SK-N-MC (cell line): Measurements from ENCODE around the gene CELF2.

ENCODE experiments used
- EZH2 ChIP-seq: fragments of 200-600 bp; sonication (generic); IDR thresholded peaks from one replicate; pipeline ENCODE4 v1.6.1; 2017; ENCODE audit warnings: antibody characterized with exemption
- POLR2AphosphoS5 ChIP-seq: IDR thresholded peaks from 2 replicates; pipeline ENCODE4 v1.6.1; 2012; ENCODE audit warnings: mild to moderate bottlenecking, low read depth, low read length, borderline replicate concordance

GRCh38 chr10:11116817-11117216 is 99.1 kb downstream of the CELF2 start:
- TF ChIP-seq EZH2, result no peak
- TF ChIP-seq POLR2AphosphoS5, result no peak
